GM19238 (cell line): ENCODE results near the gene TUBA4A.

Experiments
- DNase-seq: peaks from one replicate; pipeline ENCODE4 v3.0.0; 2011; ENCODE audit warnings: low spot score; ENCODE audit not compliant: insufficient read length

The TUBA4A gene

GRCh38 chr2:219286436-219287115 is 32.9 kb upstream of the TUBA4A start:
- DNase-seq = no peak

GRCh38 chr2:219285894-219286425 is 32.2 kb upstream of the TUBA4A start:
- no peak for DNase-seq

DNA sequence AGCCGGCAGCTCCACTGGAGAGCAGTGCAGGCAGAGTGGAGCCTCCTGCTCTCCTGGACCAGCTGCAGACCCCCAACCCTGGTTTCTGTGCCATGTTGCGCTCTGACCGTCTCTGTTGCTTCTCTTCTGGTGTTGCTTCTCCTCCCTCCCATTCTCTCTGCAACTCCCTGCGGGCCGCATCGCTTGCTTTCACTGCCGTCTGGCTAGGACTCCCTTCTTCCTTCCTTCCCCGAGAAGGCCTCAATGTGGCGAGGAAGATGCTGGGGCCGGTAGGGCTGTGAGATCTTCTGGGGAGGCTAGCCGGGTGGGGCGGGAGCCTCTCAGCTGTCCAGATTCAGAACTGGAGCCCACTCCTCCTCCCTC is 31.6 kb upstream of the TUBA4A start:
- no peak for DNase-seq

DNA sequence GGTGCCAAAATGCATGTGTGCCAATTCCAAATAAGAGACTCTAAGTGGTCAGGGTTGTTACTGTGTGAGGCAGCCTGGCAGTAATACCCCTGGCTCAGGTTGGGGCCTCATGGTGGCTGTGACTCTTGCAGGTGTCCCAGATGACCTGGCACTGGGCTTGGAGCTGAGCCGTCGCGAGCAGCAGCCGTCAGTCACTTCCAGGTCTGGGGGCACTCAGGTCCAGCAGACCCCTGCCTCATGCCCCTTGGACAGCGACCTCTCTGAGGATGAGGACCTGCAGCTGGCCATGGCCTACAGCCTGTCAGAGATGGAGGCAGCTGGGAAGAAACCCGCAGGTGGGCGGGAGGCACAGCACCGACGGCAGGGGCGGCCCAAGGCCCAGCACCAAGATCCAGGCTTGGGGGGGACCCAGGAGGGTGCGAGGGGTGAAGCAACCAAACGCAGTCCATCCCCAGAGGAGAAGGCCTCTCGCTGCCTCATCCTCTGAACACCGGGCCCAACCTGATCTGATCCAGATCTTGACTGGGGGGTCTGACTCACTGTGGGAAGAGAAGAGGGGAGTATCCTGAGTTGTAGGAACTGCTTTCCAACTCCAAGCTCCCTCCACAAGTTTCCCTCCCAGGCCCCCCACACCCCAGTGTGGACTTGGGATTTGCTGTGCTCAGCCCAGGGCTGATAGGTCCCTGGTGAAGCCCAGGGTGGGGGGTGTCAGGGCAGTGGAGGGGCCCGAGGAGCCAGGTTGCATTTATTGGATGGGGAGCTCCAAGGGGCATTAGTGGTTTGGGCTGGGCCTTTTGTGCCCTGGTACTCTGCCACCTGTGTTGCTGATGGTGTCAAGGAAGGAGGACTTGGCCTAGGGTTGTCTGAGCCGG is 31.0 kb upstream of the TUBA4A start:
- no peak for DNase-seq

DNA sequence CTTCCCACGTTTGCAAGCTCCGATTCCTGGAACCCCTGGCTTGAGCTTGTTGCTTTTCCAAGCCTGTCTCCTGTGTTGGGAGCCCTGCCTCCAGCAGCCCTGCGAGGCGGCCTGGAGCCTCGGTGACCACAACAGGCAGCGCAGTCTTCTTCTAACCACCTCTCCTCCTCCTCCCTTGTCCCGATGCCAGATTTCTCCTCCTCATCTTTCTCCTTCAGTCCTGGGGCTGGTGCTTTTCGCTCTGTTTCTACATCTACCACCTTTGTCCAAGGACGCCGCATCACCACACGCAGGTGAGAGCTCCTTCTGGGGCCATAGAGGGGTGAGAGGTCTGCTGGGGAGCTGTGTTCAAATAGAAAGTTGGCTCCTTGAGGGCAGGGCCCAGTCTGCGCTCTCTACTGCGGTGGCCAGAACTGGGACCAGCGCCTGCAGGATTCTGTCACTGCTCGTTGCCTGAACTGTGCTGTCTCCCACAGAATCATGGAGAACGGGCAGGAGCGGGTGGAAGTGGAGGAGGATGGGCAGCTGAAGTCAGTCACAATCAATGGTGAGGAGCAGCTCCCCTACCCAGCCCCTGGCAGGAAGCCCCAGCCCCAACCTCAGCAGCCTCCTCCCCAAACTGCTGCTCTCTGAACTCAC is 29.3 kb upstream of the TUBA4A start:
- no peak for DNase-seq

- DNase-seq = no peak
These were observed 28.7 kb upstream of the TUBA4A start for GRCh38 chr2:219282375-219282774.

- no peak for DNase-seq
These were observed 27.9 kb upstream of the TUBA4A start for GRCh38 chr2:219281588-219281987.

DNA sequence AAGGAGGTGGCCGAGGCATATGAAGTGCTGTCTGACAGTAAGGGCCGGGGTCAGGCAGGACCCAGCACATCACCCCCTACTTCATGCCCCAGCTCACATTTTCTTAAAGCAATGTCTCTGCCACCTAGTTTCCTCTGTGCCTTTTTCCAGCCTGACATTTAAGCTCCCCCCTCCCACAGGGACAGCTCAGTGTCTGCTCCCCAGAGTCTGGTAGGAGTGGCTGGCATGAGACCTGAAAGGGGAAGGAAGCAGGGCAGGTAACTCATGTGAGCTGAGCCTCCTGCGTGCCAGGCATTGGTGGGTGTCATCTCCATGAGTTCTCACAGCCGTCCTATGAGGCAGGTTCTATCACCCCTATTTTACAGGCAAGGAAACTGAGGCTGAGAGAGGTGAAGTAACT is 26.9 kb upstream of the TUBA4A start:
- DNase-seq = no peak

GRCh38 chr2:219279916-219280516 is 26.3 kb upstream of the TUBA4A start:
- DNase-seq = no peak

DNA sequence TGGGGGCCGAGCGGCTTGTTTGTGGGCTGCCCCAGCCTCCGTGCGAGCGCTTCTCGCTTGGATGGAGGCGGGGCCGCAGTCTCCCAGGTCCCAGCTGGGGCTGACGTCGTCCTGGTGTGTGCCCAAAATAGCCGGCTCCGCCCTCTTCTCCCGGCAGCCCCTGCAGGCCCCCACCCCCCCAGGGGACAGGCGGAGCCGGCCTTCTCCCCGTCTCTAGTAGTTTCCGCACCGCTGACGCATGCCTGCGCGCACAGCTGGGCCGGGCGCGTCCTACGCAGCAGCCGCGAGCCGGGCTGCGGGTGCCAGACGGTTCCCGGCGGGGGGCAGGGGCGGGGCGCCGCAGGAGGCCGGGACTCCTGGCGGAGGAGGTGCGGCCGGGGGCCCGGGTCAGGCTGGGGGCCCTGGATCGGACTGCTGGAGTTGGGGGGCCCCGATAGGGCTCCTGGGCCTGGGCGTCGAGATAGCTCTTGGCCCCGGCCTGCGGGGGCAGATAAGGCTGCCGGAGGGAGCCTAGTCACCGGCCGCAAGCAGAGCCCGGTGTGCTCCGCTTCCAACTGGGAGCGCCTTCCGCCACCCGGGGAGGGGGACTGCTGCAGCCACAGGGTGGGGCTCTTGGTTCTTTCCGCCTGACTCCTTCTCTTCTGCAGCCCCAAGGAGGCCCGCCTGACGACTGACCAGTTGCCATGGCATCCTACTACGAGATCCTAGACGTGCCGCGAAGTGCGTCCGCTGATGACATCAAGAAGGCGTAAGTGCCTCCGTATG is 25.6 kb upstream of the TUBA4A start, which contains the start of gene DNAJB2:
Gene DNAJB2, plus strand, starts transcription at position 216 of the 765 bp plus-strand sequence. Its CDS starts 468 bp downstream, at position 684.
- peak; percentile 99 for DNase-seq

- no peak for DNase-seq
These were observed 25.0 kb upstream of the TUBA4A start for GRCh38 chr2:219278655-219279150.

GRCh38 chr2:219277703-219278654 is 24.3 kb upstream of the TUBA4A start:
- DNase-seq = peak; percentile 69

- DNase-seq = no peak
These were observed 20.7 kb upstream of the TUBA4A start for GRCh38 chr2:219274361-219274921.

DNA sequence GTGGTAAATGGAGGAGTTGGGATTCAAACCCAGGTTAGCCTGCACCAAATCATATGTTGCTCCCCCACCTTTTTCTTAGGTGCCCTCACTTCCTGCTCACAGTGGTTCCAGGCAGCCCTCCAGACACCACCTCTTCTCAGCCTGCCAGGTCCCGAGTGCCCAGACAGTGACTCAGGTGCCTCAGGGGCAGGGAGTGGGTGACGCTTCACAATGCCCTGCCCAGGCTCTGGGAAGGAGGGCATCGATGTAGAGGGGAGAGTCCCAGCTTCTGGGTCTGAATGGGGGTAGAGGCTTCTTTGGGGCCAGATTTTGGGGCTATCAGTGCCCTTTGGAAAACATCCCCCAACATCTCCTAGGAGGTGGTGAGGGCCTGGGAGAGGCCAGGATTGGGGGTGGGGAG is 20.2 kb upstream of the TUBA4A start:
- no peak for DNase-seq

DNA sequence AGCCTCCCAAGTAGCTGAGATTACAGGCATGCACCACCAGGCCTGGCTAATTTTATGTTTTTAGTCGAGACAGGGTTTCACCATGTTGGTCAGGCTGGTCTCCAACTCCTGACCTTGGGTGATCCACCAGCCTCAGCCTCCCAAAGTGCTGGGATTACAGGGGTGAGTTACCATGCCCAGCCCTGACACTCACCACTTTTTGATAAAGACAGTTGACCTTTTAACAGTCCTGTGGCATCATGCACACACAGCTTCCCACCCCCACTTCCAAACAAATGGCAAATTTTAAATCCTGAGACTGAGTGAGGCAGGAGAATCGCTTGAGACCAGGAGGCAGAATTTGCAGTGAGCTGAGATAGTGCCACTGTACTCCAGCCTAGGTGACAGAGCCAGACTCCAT is 19.3 kb upstream of the TUBA4A start:
- DNase-seq = no peak

GRCh38 chr2:219272356-219272755 is 18.6 kb upstream of the TUBA4A start:
- no peak for DNase-seq

- DNase-seq = no peak
These were observed 17.3 kb upstream of the TUBA4A start for GRCh38 chr2:219271021-219271420.

DNA sequence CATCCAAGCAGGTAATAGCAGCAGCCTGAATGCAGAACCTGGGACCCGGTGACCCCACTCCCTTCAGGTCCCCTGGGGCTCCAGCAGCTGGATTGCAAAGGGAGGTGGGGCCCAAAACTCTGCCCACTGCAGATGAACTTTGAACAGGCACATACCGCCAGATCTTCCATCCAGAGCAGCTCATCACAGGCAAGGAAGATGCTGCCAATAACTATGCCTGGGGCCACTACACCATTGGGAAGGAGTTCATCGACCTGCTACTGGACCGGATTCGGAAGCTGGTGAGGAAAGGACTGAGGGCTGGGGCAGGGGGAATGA is 16.3 kb upstream of the TUBA4A start:
- no peak for DNase-seq

DNA sequence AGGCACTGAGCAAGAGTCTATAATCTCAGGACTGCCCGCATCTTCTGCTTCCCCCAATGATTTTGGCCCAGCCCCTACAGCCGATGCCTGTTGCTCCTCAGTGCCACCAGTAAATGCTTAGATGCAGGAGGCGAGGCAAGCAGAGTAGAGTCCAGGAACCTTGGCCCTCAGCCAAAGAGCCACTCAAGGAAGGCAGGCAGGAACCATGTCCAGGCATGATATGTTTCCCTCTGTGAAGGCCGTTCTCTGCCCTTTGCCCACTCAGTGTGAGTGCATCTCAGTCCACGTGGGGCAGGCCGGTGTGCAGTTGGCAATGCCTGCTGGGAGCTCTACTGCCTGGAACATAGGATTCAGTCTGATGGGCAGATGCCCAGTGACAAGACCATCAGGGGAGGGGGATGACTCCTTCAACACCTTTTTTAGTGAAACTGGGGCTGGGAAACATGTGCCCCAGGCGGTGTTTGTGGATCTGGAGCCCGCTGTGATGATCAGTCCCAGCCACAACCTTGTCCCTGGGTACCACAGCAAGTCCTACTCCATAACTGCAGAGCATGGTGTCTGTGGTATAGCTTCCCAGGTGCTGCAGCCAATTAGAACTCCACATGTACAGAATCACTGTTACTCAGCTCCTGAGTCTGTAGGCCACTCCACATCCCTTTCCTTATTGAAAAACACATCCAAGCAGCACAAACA is 15.8 kb upstream of the TUBA4A start:
- DNase-seq = no peak
